ENCODE measurements around the gene KCNN4.

- TF ChIP-seq POLR2A (IDR thresholded peaks at IDR 0.05; ENCODE audit: low read depth, low read length) (no peak), POLR2AphosphoS5 (IDR thresholded peaks at IDR 0.05; ENCODE audit: low read depth, low read length) (no peak), TAF1 (IDR thresholded peaks at IDR 0.05; ENCODE audit: borderline replicate concordance, low read depth, low read length) (no peak)
Observed at GRCh38 chr19:43807651-43808050, 26.9 kb upstream of the KCNN4 start.
